GM21360 (cell line): ENCODE measurements around the gene FCGBP.
"Not testable (repeated sequence)": the region's sequence is repeated elsewhere in the genome, so short reads cannot be mapped to it uniquely, and the experiment has no call there.

Source experiments
- ATAC-seq: cut with Tn5 transposase; IDR thresholded peaks from one replicate; pipeline ENCODE4 v1.9.1; 2021; ENCODE audit warnings: mild to moderate bottlenecking, moderate library complexity; ENCODE audit not compliant: unreplicated experiment

FCGBP gene

GRCh38 chr19:39934584-39935363 lies at the start of gene FCGBP:
TSS of gene FCGBP (minus strand) at chr19:39934634.
- no peak for ATAC-seq

GRCh38 chr19:39983695-39984300 lies 49.4 kb upstream of the FCGBP start:
- no peak for ATAC-seq

GRCh38 chr19:39982883-39983282 lies 48.4 kb upstream of the FCGBP start:
- no peak for ATAC-seq

- ATAC-seq: no peak
These were observed 40.1 kb upstream of the FCGBP start for GRCh38 chr19:39974377-39975155.

GRCh38 chr19:39971380-39972035 lies 37.1 kb upstream of the FCGBP start:
- ATAC-seq: no peak

- ATAC-seq: peak; percentile 92
These were observed 36.4 kb upstream of the FCGBP start, which contains the start of gene PSMC4 for GRCh38 chr19:39970675-39971379. TSS of gene PSMC4 (plus strand) at chr19:39971165. CDS start at chr19:39971203, 38 bp downstream.

GRCh38 chr19:39970425-39970674 lies 35.9 kb upstream of the FCGBP start:
- ATAC-seq: no peak

- no peak for ATAC-seq
These were observed 35.4 kb upstream of the FCGBP start for GRCh38 chr19:39969681-39970424.

GRCh38 chr19:39969266-39969665 lies 34.8 kb upstream of the FCGBP start:
- no peak for ATAC-seq

GRCh38 chr19:39968789-39969188 lies 34.4 kb upstream of the FCGBP start:
- no peak for ATAC-seq

GRCh38 chr19:39967561-39967960 lies 33.1 kb upstream of the FCGBP start:
- no peak for ATAC-seq

GRCh38 chr19:39966617-39967016 lies 32.2 kb upstream of the FCGBP start:
- no peak for ATAC-seq

- no peak for ATAC-seq
These were observed 29.5 kb upstream of the FCGBP start for GRCh38 chr19:39963898-39964297.

GRCh38 chr19:39959407-39959806 lies 25.0 kb upstream of the FCGBP start:
- not testable (repeated sequence) for ATAC-seq

GRCh38 chr19:39958942-39959341 lies 24.5 kb upstream of the FCGBP start:
- not testable (repeated sequence) for ATAC-seq

- ATAC-seq: not testable (repeated sequence)
These were observed 23.5 kb upstream of the FCGBP start for GRCh38 chr19:39957886-39958285.

- ATAC-seq: no peak
These were observed 19.5 kb upstream of the FCGBP start for GRCh38 chr19:39953915-39954314.

- ATAC-seq: no peak
These were observed 17.3 kb upstream of the FCGBP start for GRCh38 chr19:39951686-39952085.

GRCh38 chr19:39951065-39951650 lies 16.7 kb upstream of the FCGBP start:
- ATAC-seq: no peak
